ENCODE results near the gene MIF.

- no peak for TF ChIP-seq POLR2A (IDR thresholded peaks at IDR 0.05; ENCODE audit: extremely low read depth, insufficient read length)
- no peak for TF ChIP-seq CTCF (IDR thresholded peaks at IDR 0.05; ENCODE audit: low read depth, low read length)
- no peak for TF ChIP-seq MYC (IDR thresholded peaks at IDR 0.05; ENCODE audit: low read depth, low read length)
Measured at GRCh38 chr22:23899042-23899745, 5.0 kb downstream of the MIF start.
